Activated CD4-positive, alpha-beta T cell treated with anti-CD3 and anti-CD28 coated beads for 24 hours (primary cell): ENCODE data around the gene YWHAG.
"Not testable (repeated sequence)": the region's sequence is repeated elsewhere in the genome, so short reads cannot be mapped to it uniquely, and the experiment has no call there.

Experiments
- DNase-seq, 2 donors: peaks; one replicate each; pipeline ENCODE4 v3.0.0-alpha.2; 2020; ENCODE audit warnings: low read depth in 2 of 2

YWHAG gene

GRCh38 chr7:76349313-76349885 is 9.4 kb downstream of the YWHAG start:
- DNase-seq = no peak

GRCh38 chr7:76347710-76348109 is 11.1 kb downstream of the YWHAG start:
- DNase-seq = no peak

GRCh38 chr7:76346778-76347177 is 12.0 kb downstream of the YWHAG start:
- DNase-seq = no peak

GRCh38 chr7:76346097-76346496 is 12.7 kb downstream of the YWHAG start:
- no peak for DNase-seq

GRCh38 chr7:76343931-76344321 is 14.9 kb downstream of the YWHAG start:
- no peak for DNase-seq

GRCh38 chr7:76343294-76343930 is 15.4 kb downstream of the YWHAG start:
- peak in 1 of 2 donors; percentile 15 for DNase-seq

GRCh38 chr7:76342222-76342621 is 16.6 kb downstream of the YWHAG start:
- no peak for DNase-seq

GRCh38 chr7:76340617-76341131 is 18.1 kb downstream of the YWHAG start:
- DNase-seq = no peak

GRCh38 chr7:76338298-76339084 is 20.3 kb downstream of the YWHAG start:
- no peak for DNase-seq

GRCh38 chr7:76337147-76337546 is 21.6 kb downstream of the YWHAG start:
- no peak for DNase-seq

- no peak for DNase-seq
These were observed 22.7 kb downstream of the YWHAG start for GRCh38 chr7:76336094-76336493.

GRCh38 chr7:76335417-76335816 is 23.4 kb downstream of the YWHAG start:
- DNase-seq = not testable (repeated sequence)

- no peak for DNase-seq
These were observed 24.3 kb downstream of the YWHAG start for GRCh38 chr7:76334320-76334967.

GRCh38 chr7:76333511-76334101 is 25.2 kb downstream of the YWHAG start:
- no peak for DNase-seq

GRCh38 chr7:76332078-76332477 is 26.7 kb downstream of the YWHAG start:
- DNase-seq = no peak

- no peak for DNase-seq
These were observed 28.1 kb downstream of the YWHAG start for GRCh38 chr7:76330673-76331072.

- no peak for DNase-seq
These were observed 28.5 kb downstream of the YWHAG start for GRCh38 chr7:76330261-76330660.

- DNase-seq = no peak
These were observed 29.3 kb downstream of the YWHAG start for GRCh38 chr7:76329479-76329878.

GRCh38 chr7:76328389-76328788 is 30.4 kb downstream of the YWHAG start:
- DNase-seq = no peak

GRCh38 chr7:76327610-76328009 is 31.2 kb downstream of the YWHAG start:
- no peak for DNase-seq

- DNase-seq = no peak
These were observed 32.1 kb downstream of the YWHAG start for GRCh38 chr7:76326646-76327233.

GRCh38 chr7:76325811-76326210 is 33.0 kb downstream of the YWHAG start:
- no peak for DNase-seq
